HepG2 (cell line): ENCODE measurements around the gene NEURL4. TPM values are rescaled to one million over a fixed set of nuclear protein-coding genes. Genes with fewer than 3 reads are reported as not detected.

Experiments used
- AKAP8 ChIP-seq: sonication (generic); formaldehyde crosslinking; IDR thresholded peaks from 2 replicates; pipeline ENCODE4 v1.5.1; 2020; ENCODE audit warnings: mild to moderate bottlenecking, missing genetic modification reagents
- BORCS8-MEF2B ChIP-seq: sonication (generic); formaldehyde crosslinking; IDR thresholded peaks from 2 replicates; pipeline ENCODE4 v1.8.0; 2022; ENCODE audit warnings: mild to moderate bottlenecking, missing genetic modification reagents
- ERF ChIP-seq: IDR thresholded peaks from 2 replicates; pipeline ENCODE4 v1.6.1; 2018; ENCODE audit warnings: missing biosample characterization, missing genetic modification reagents
- FOXA3 ChIP-seq: IDR thresholded peaks from 2 replicates; pipeline ENCODE4 v1.6.1; 2016; ENCODE audit warnings: missing genetic modification reagents, missing compliant biosample characterization
- FOXK1 ChIP-seq: sonication (generic); formaldehyde crosslinking; IDR thresholded peaks from 2 replicates; pipeline ENCODE4 v1.4.0; 2020; ENCODE audit warnings: low read depth, missing genetic modification reagents, borderline replicate concordance
- HNRNPH1 ChIP-seq: fragments of 200-400 bp; formaldehyde crosslinking; optimal IDR thresholded peaks from 2 replicates; pipeline ENCODE3; 2017; ENCODE audit warnings: mild to moderate bottlenecking, low read depth, low read length
- RXRA ChIP-seq: sonication (generic); formaldehyde crosslinking; IDR thresholded peaks from 2 replicates; pipeline ENCODE4 v1.5.1; 2020; ENCODE audit warnings: missing genetic modification reagents
- SOX13 ChIP-seq, 3 experiments: fragments of 450-650 bp in 1 of 3; sonication (generic) in 1 of 3; formaldehyde crosslinking in 1 of 3; IDR thresholded peaks in 2 of 3; conservative IDR thresholded peaks in 1 of 3; 2 replicates each; pipeline versions ENCODE4 v1.5.0 to v1.6.1; 2016 to 2020; ENCODE audit warnings: antibody characterized with exemption in 1 of 3, mild to moderate bottlenecking in 1 of 3, missing compliant biosample characterization in 1 of 3, missing genetic modification reagents in 1 of 3, moderate library complexity in 1 of 3
- SRF ChIP-seq: IDR thresholded peaks from 2 replicates; pipeline ENCODE4 v1.6.1; 2011; ENCODE audit warnings: mild to moderate bottlenecking, low read depth, low read length, moderate library complexity
- ZC3H13 ChIP-seq: sonication (generic); formaldehyde crosslinking; IDR thresholded peaks from 2 replicates; pipeline ENCODE4 v1.8.1; 2023; ENCODE audit warnings: mild to moderate bottlenecking, missing genetic modification reagents, moderate library complexity
- ZNF230 ChIP-seq: sonication (generic); formaldehyde crosslinking; IDR thresholded peaks from 2 replicates; pipeline ENCODE4 v1.4.0; 2020; ENCODE audit warnings: mild to moderate bottlenecking, missing genetic modification reagents
- ZNF263 ChIP-seq: sonication (generic); formaldehyde crosslinking; IDR thresholded peaks from 2 replicates; pipeline ENCODE4 v1.4.0; 2020; ENCODE audit warnings: missing genetic modification reagents
- ZNF720 ChIP-seq: sonication (generic); formaldehyde crosslinking; IDR thresholded peaks from 2 replicates; pipeline ENCODE4 v1.4.0; 2020; ENCODE audit warnings: missing genetic modification reagents
- ZNF782 ChIP-seq: sonication (generic); formaldehyde crosslinking; IDR thresholded peaks from 2 replicates; pipeline ENCODE4 v1.4.0; 2020; ENCODE audit warnings: missing genetic modification reagents, mild to moderate bottlenecking, borderline replicate concordance
- polyA plus RNA-seq, 8 experiments: library from polyadenylated mRNA; depleted of rRNA in 3 of 8; stranded (reverse) in 7 of 8; unstranded in 1 of 8; fragments of >200 nt; fragmentation: Illumina TruSeq in 4 of 8; extraction: Trizol in 4 of 8; gene quantifications; 2 replicates each; pipeline versions ENCODE4 v1.2.1 to v1.2.3, GENCODE V29; 2011 to 2016; ENCODE audit warnings: low read depth in 4 of 8, missing spikeins in 1 of 8, mixed read lengths in 1 of 8; ENCODE audit not compliant: insufficient read depth in 1 of 8
- total RNA-seq, 5 experiments: library from RNA; depleted of rRNA; stranded (reverse); fragments of >200 nt; fragmentation: Illumina TruSeq; extraction: Trizol; gene quantifications; 2 replicates each; pipeline ENCODE4 v1.2.3, GENCODE V29; 2016; ENCODE audit warnings: low read depth in 1 of 5
- TF ChIP-seq, protein P1 (sequence below): sonication (generic); formaldehyde crosslinking; IDR thresholded peaks from 2 replicates; pipeline ENCODE4 v1.5.0; 2020; ENCODE audit warnings: mild to moderate bottlenecking, missing genetic modification reagents
- TF ChIP-seq, protein P2 (sequence below): sonication (generic); formaldehyde crosslinking; IDR thresholded peaks from 2 replicates; pipeline ENCODE4 v1.4.0; 2020; ENCODE audit warnings: mild to moderate bottlenecking, missing genetic modification reagents
- TF ChIP-seq, protein P3 (sequence below): sonication (generic); formaldehyde crosslinking; IDR thresholded peaks from 2 replicates; pipeline ENCODE4 v1.5.1; 2020; ENCODE audit warnings: mild to moderate bottlenecking, missing genetic modification reagents, moderate library complexity
- TF ChIP-seq, protein P4 (sequence below): sonication (generic); formaldehyde crosslinking; IDR thresholded peaks from 2 replicates; pipeline ENCODE4 v1.5.0; 2020; ENCODE audit warnings: mild to moderate bottlenecking, missing genetic modification reagents

NEURL4 gene
- total and polyA plus RNA-seq, 2 of the 13 experiments (the other 11 are each of a cell fraction or from before 2014, with no cell fraction given), result 14.8 to 15.7 TPM

DNA sequence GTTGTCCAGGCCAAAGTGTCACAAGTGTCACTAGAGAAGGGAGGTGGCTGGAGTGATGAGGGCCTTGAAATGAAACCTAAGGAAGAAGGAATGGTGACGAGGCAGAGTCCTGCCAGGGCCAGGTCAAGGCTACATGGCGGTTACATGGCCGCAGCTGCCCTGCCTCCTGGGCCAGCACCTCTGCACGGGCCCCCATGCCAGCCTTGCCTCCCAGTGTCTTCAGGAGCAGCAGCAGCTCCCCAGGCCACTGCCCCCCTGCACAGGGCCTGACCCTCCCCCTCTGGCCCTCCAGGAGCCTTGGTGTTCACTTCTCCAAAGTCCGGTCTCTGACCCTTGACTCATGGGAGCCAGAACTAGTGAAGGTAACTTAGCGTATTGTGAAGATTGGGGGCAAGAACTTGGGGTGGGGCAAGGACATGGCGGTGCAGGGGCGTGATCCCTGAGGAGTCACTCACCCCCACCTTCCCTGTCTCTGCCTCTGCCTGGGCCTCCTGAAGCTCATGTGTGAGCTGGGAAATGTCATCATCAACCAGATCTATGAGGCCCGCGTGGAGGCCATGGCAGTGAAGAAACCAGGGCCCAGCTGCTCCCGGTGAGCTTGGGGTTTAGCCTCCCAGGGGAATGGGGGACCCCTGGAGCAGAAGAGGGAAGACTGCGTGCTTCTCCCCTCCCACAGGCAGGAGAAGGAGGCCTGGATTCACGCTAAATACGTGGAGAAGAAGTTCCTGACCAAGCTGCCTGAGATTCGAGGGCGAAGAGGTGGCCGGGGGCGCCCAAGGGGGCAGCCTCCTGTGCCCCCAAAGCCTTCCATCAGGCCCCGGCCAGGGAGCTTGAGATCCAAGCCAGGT is 18.7 kb upstream of the NEURL4 start (continued):
- TF ChIP-seq ZNF720 (CRISPR knock-in tag), result no peak
- no peak for TF ChIP-seq SOX13 (IDR thresholded peaks at IDR 0.05)
- TF ChIP-seq SOX13 (CRISPR knock-in tag; conservative IDR thresholded peaks at IDR 0.05 in 1 of 2, IDR thresholded peaks at IDR 0.05 in 1 of 2), result no peak
- peak; percentile 42; the same call in 1 of the 2 replicates for TF ChIP-seq ZC3H13 (CRISPR knock-in tag)
- 0 out of 2 replicates have a peak, but pooled peaks have one; percentile 39 for TF ChIP-seq ZNF230 (CRISPR knock-in tag)
- no peak for TF ChIP-seq HNRNPH1
- TF ChIP-seq, protein P1, sequence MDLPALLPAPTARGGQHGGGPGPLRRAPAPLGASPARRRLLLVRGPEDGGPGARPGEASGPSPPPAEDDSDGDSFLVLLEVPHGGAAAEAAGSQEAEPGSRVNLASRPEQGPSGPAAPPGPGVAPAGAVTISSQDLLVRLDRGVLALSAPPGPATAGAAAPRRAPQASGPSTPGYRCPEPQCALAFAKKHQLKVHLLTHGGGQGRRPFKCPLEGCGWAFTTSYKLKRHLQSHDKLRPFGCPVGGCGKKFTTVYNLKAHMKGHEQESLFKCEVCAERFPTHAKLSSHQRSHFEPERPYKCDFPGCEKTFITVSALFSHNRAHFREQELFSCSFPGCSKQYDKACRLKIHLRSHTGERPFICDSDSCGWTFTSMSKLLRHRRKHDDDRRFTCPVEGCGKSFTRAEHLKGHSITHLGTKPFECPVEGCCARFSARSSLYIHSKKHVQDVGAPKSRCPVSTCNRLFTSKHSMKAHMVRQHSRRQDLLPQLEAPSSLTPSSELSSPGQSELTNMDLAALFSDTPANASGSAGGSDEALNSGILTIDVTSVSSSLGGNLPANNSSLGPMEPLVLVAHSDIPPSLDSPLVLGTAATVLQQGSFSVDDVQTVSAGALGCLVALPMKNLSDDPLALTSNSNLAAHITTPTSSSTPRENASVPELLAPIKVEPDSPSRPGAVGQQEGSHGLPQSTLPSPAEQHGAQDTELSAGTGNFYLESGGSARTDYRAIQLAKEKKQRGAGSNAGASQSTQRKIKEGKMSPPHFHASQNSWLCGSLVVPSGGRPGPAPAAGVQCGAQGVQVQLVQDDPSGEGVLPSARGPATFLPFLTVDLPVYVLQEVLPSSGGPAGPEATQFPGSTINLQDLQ, result no peak
- TF ChIP-seq SRF, result no peak
- no peak for TF ChIP-seq FOXA3 (CRISPR knock-in tag)
- no peak for TF ChIP-seq BORCS8-MEF2B
- peak; percentile 92 for TF ChIP-seq AKAP8 (CRISPR knock-in tag)
- TF ChIP-seq, protein P2, sequence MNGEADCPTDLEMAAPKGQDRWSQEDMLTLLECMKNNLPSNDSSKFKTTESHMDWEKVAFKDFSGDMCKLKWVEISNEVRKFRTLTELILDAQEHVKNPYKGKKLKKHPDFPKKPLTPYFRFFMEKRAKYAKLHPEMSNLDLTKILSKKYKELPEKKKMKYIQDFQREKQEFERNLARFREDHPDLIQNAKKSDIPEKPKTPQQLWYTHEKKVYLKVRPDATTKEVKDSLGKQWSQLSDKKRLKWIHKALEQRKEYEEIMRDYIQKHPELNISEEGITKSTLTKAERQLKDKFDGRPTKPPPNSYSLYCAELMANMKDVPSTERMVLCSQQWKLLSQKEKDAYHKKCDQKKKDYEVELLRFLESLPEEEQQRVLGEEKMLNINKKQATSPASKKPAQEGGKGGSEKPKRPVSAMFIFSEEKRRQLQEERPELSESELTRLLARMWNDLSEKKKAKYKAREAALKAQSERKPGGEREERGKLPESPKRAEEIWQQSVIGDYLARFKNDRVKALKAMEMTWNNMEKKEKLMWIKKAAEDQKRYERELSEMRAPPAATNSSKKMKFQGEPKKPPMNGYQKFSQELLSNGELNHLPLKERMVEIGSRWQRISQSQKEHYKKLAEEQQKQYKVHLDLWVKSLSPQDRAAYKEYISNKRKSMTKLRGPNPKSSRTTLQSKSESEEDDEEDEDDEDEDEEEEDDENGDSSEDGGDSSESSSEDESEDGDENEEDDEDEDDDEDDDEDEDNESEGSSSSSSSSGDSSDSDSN (CRISPR knock-in tag), result no peak
- no peak for TF ChIP-seq ERF (CRISPR knock-in tag)
- 0 out of 2 replicates have a peak, but pooled peaks have one; percentile 24 for TF ChIP-seq RXRA (CRISPR knock-in tag)
- TF ChIP-seq, protein P3, sequence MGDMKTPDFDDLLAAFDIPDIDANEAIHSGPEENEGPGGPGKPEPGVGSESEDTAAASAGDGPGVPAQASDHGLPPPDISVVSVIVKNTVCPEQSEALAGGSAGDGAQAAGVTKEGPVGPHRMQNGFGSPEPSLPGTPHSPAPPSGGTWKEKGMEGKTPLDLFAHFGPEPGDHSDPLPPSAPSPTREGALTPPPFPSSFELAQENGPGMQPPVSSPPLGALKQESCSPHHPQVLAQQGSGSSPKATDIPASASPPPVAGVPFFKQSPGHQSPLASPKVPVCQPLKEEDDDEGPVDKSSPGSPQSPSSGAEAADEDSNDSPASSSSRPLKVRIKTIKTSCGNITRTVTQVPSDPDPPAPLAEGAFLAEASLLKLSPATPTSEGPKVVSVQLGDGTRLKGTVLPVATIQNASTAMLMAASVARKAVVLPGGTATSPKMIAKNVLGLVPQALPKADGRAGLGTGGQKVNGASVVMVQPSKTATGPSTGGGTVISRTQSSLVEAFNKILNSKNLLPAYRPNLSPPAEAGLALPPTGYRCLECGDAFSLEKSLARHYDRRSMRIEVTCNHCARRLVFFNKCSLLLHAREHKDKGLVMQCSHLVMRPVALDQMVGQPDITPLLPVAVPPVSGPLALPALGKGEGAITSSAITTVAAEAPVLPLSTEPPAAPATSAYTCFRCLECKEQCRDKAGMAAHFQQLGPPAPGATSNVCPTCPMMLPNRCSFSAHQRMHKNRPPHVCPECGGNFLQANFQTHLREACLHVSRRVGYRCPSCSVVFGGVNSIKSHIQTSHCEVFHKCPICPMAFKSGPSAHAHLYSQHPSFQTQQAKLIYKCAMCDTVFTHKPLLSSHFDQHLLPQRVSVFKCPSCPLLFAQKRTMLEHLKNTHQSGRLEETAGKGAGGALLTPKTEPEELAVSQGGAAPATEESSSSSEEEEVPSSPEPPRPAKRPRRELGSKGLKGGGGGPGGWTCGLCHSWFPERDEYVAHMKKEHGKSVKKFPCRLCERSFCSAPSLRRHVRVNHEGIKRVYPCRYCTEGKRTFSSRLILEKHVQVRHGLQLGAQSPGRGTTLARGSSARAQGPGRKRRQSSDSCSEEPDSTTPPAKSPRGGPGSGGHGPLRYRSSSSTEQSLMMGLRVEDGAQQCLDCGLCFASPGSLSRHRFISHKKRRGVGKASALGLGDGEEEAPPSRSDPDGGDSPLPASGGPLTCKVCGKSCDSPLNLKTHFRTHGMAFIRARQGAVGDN (CRISPR knock-in tag), result 0 out of 2 replicates have a peak, but pooled peaks have one; percentile 7
- TF ChIP-seq, protein P4, sequence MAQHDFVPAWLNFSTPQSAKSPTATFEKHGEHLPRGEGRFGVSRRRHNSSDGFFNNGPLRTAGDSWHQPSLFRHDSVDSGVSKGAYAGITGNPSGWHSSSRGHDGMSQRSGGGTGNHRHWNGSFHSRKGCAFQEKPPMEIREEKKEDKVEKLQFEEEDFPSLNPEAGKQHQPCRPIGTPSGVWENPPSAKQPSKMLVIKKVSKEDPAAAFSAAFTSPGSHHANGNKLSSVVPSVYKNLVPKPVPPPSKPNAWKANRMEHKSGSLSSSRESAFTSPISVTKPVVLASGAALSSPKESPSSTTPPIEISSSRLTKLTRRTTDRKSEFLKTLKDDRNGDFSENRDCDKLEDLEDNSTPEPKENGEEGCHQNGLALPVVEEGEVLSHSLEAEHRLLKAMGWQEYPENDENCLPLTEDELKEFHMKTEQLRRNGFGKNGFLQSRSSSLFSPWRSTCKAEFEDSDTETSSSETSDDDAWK, result no peak
- TF ChIP-seq ZNF782, result no peak
- TF ChIP-seq FOXK1 (CRISPR knock-in tag), result no peak
- no peak for TF ChIP-seq ZNF263 (CRISPR knock-in tag)
